LHCN-M2 (cell line): ENCODE results near the gene USP17L25. TPM values are rescaled to one million over a fixed set of nuclear protein-coding genes. Genes with fewer than 3 reads are reported as not detected.
"Not testable (repeated sequence)": the region's sequence is repeated elsewhere in the genome, so short reads cannot be mapped to it uniquely, and the experiment has no call there.

Experiments
- DNase-seq: peaks from one replicate; pipeline ENCODE4 v3.0.0-alpha.2; 2012; ENCODE audit warnings: low read depth
- polyA plus RNA-seq: library from polyadenylated mRNA; unstranded; fragments of >200 nt; gene quantifications from one replicate; pipeline ENCODE4 v1.2.1, GENCODE V29; 2012; ENCODE audit warnings: missing spikeins
- total RNA-seq: library from RNA; depleted of rRNA; stranded (reverse); fragments of >200 nt; gene quantifications from 2 replicates; pipeline ENCODE4 v1.2.3, GENCODE V29; 2014; rRNA removed

Gene USP17L25, protein sequence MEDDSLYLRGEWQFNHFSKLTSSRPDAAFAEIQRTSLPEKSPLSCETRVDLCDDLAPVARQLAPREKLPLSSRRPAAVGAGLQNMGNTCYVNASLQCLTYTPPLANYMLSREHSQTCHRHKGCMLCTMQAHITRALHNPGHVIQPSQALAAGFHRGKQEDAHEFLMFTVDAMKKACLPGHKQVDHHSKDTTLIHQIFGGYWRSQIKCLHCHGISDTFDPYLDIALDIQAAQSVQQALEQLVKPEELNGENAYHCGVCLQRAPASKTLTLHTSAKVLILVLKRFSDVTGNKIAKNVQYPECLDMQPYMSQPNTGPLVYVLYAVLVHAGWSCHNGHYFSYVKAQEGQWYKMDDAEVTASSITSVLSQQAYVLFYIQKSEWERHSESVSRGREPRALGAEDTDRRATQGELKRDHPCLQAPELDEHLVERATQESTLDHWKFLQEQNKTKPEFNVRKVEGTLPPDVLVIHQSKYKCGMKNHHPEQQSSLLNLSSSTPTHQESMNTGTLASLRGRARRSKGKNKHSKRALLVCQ
- not detected in 2 replicates for total RNA-seq
- not detected for polyA plus RNA-seq

GRCh38 chr4:9329611-9330010 lies at the start of gene USP17L25:
Gene USP17L25 (plus strand): TSS chr4:9329911. CDS start chr4:9329911, 0 bp downstream.
- DNase-seq = not testable (repeated sequence)

DNA sequence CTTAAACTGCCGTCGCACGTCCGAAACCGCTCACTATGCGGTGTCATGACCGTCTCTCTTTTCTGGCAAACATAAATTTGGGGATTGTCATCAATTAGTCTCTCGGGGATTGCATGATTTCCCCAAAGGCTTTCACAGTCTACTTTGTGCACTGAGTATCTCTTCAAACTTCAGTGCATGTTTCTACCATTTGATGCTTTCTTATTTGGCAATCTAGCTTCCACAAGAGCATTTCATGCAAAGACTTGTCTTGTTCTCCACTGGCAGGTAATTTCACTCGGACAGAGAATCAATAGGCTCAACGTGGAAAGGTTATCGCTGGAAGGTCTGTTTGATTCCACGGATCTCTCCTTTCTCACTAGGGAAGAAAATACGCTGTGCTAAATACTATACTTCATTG lies 5.5 kb upstream of the USP17L25 start:
- not testable (repeated sequence) for DNase-seq

GRCh38 chr4:9324865-9325264 lies 4.8 kb upstream of the USP17L25 start, which contains the start of gene USP17L24:
Gene USP17L24 (plus strand): TSS chr4:9325165. CDS start chr4:9325165, 0 bp downstream.
- not testable (repeated sequence) for DNase-seq

GRCh38 chr4:9334358-9334757 lies 4.6 kb downstream of the USP17L25 start, which contains the start of gene USP17L26:
Gene USP17L26 (plus strand): TSS chr4:9334658. CDS start chr4:9334658, 0 bp downstream.
- DNase-seq = not testable (repeated sequence)

DNA sequence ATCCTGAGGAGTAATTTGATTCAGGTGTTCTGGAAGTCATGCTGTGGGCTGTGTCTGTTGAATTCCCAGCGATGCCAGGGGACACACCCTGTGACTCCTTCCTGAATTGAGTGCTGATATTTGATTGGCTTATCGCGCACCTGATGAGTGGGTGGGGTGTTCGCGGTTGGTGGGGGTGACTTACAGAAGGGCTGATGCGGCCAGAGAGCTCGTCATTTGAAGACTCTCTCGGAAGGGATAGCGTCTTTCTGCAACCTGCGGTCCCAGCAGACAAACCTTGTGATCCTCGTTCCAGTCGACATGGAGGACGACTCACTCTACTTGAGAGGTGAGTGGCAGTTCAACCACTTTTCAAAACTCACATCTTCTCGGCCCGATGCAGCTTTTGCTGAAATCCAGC lies 9.4 kb downstream of the USP17L25 start, which contains the start of gene USP17L5:
TSS of gene USP17L5 (plus strand) at position 301 of the 400 bp plus-strand sequence. CDS start at position 301, 0 bp downstream.
- not testable (repeated sequence) for DNase-seq

GRCh38 chr4:9343848-9344247 lies 14.1 kb downstream of the USP17L25 start, which contains the start of gene USP17L27:
Gene USP17L27 (plus strand): TSS chr4:9344148. CDS start chr4:9344148, 0 bp downstream.
- not testable (repeated sequence) for DNase-seq

- DNase-seq = not testable (repeated sequence)
Observed at GRCh38 chr4:9348593-9348992, 18.9 kb downstream of the USP17L25 start, which contains the start of gene USP17L28. Gene USP17L28 (plus strand): TSS chr4:9348893. CDS start chr4:9348893, 0 bp downstream.

- not testable (repeated sequence) for DNase-seq
Observed at GRCh38 chr4:9350866-9351265, 21.2 kb downstream of the USP17L25 start.

DNA sequence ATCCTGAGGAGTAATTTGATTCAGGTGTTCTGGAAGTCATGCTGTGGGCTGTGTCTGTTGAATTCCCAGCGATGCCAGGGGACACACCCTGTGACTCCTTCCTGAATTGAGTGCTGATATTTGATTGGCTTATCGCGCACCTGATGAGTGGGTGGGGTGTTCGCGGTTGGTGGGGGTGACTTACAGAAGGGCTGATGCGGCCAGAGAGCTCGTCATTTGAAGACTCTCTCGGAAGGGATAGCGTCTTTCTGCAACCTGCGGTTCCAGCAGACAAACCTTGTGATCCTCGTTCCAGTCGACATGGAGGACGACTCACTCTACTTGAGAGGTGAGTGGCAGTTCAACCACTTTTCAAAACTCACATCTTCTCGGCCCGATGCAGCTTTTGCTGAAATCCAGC lies 23.6 kb downstream of the USP17L25 start, which contains the start of gene USP17L29:
TSS of gene USP17L29 (plus strand) at position 301 of the 400 bp plus-strand sequence. CDS start at position 301, 0 bp downstream.
- DNase-seq = not testable (repeated sequence)

DNA sequence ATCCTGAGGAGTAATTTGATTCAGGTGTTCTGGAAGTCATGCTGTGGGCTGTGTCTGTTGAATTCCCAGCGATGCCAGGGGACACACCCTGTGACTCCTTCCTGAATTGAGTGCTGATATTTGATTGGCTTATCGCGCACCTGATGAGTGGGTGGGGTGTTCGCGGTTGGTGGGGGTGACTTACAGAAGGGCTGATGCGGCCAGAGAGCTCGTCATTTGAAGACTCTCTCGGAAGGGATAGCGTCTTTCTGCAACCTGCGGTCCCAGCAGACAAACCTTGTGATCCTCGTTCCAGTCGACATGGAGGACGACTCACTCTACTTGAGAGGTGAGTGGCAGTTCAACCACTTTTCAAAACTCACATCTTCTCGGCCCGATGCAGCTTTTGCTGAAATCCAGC lies 33.1 kb downstream of the USP17L25 start, which contains the start of gene USP17L30:
TSS of gene USP17L30 (plus strand) at position 301 of the 400 bp plus-strand sequence. CDS start at position 301, 0 bp downstream.
- DNase-seq = not testable (repeated sequence)

DNA sequence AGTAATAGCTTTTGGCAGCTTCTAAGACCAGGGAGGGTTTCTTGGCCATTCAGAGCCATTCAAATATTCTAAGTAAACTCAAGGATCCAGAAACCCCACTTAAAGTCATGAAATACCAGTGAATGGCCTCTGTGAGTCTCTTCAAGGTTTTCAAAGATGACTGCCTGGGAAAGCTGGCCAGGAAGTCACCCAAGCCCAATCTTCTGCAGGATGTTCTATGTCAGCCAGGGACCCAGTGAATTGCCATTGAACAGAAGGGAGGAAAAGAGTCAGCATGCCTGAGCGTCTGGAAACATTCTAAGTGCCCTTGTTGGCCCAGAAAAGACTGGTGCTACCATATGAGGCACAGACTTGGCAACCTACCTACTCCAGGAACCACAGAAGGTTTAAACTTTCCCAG lies 50.2 kb downstream of the USP17L25 start:
- not testable (repeated sequence) for DNase-seq

Other genes with a start within 250 kb of the USP17L25 start
- not detected in 2 replicates for gene FAM90A26, start 159.5 kb upstream of the USP17L25 start, total RNA-seq
- gene USP17L10, start 119.3 kb upstream of the USP17L25 start, total RNA-seq = not detected in 2 replicates
- gene USP17L11, start 114.5 kb upstream of the USP17L25 start, total RNA-seq = not detected in 2 replicates
- gene USP17L12, start 109.8 kb upstream of the USP17L25 start, total RNA-seq = not detected in 2 replicates
- not detected in 2 replicates for gene USP17L13, start 105.0 kb upstream of the USP17L25 start, total RNA-seq
- not detected in 2 replicates for gene USP17L15, start 95.5 kb upstream of the USP17L25 start, total RNA-seq
- gene USP17L17, start 86.0 kb upstream of the USP17L25 start, total RNA-seq = not detected in 2 replicates
- not detected in 2 replicates for gene USP17L18, start 81.3 kb upstream of the USP17L25 start, total RNA-seq
- not detected in 2 replicates for gene USP17L19, start 76.5 kb upstream of the USP17L25 start, total RNA-seq
- gene USP17L20, start 71.8 kb upstream of the USP17L25 start, total RNA-seq = not detected in 2 replicates
- gene USP17L21, start 67.0 kb upstream of the USP17L25 start, total RNA-seq = not detected in 2 replicates
- not detected in 2 replicates for gene USP17L22, start 62.3 kb upstream of the USP17L25 start, total RNA-seq
- not detected in 2 replicates for gene USP17L24, start 4.7 kb upstream of the USP17L25 start, total RNA-seq
- not detected in 2 replicates for gene USP17L26, start 4.7 kb downstream of the USP17L25 start, total RNA-seq
- gene USP17L5, start 9.5 kb downstream of the USP17L25 start, total RNA-seq = not detected in 2 replicates
- gene USP17L27, start 14.2 kb downstream of the USP17L25 start, total RNA-seq = not detected in 2 replicates
- not detected in 2 replicates for gene USP17L28, start 19.0 kb downstream of the USP17L25 start, total RNA-seq
- not detected in 2 replicates for gene USP17L29, start 23.7 kb downstream of the USP17L25 start, total RNA-seq
- not detected in 2 replicates for gene USP17L30, start 33.2 kb downstream of the USP17L25 start, total RNA-seq
- not detected in 2 replicates for gene DEFB131A, start 114.5 kb downstream of the USP17L25 start, total RNA-seq